ENCODE results near the gene IFNB1. TPM values are rescaled to one million over a fixed set of nuclear protein-coding genes. Genes with fewer than 3 reads are reported as not detected.

The IFNB1 gene
- total RNA-seq, 6 experiments from 2014 or later, result not detected

DNA sequence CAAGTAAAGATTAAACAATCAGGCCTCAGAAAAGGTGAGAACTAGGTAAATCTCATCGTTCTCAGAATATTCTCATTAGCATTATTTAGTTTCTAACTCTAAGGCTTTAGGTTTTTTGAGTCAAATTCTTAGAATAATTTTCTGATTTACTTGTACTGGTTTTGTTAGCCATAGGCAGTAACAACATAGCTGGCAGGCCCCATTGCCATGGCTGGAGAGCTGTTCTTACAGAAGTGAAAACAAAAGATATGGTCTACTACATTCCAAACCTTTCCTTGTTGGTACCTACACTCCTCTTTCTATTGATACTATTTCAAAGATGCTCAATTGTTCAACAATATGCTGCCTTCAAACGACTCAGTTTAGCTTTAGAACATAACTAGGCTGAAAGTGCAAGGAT lies 36.6 kb upstream of the IFNB1 start:
- intact Hi-C loops (cut with DNase I), result no loop called here
- no peak overlapping the region for H3K27ac ChIP-seq
- no peak overlapping the region for H3K4me3 ChIP-seq
- 42% methylated on average over 2 of the region's 2 CpGs for WGBS (ENCODE audit: insufficient coverage, low coverage, low lambda C conversion rate, missing lambda C conversion rate)
- no peaks in the 10 kb centered on the region for H3K9me3 ChIP-seq
- no peak for TF ChIP-seq POLR2A (IDR thresholded peaks at IDR 0.05)
- TF ChIP-seq, protein P1, sequence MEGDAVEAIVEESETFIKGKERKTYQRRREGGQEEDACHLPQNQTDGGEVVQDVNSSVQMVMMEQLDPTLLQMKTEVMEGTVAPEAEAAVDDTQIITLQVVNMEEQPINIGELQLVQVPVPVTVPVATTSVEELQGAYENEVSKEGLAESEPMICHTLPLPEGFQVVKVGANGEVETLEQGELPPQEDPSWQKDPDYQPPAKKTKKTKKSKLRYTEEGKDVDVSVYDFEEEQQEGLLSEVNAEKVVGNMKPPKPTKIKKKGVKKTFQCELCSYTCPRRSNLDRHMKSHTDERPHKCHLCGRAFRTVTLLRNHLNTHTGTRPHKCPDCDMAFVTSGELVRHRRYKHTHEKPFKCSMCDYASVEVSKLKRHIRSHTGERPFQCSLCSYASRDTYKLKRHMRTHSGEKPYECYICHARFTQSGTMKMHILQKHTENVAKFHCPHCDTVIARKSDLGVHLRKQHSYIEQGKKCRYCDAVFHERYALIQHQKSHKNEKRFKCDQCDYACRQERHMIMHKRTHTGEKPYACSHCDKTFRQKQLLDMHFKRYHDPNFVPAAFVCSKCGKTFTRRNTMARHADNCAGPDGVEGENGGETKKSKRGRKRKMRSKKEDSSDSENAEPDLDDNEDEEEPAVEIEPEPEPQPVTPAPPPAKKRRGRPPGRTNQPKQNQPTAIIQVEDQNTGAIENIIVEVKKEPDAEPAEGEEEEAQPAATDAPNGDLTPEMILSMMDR (IDR thresholded peaks at IDR 0.05), result no peak
- H3K36me3 ChIP-seq, result no peaks in the 10 kb centered on the region
- no peak for ATAC-seq
- no peak for DNase-seq
- no peaks in the 10 kb centered on the region for H3K4me1 ChIP-seq
- no peaks in the 10 kb centered on the region for H3K27me3 ChIP-seq

DNA sequence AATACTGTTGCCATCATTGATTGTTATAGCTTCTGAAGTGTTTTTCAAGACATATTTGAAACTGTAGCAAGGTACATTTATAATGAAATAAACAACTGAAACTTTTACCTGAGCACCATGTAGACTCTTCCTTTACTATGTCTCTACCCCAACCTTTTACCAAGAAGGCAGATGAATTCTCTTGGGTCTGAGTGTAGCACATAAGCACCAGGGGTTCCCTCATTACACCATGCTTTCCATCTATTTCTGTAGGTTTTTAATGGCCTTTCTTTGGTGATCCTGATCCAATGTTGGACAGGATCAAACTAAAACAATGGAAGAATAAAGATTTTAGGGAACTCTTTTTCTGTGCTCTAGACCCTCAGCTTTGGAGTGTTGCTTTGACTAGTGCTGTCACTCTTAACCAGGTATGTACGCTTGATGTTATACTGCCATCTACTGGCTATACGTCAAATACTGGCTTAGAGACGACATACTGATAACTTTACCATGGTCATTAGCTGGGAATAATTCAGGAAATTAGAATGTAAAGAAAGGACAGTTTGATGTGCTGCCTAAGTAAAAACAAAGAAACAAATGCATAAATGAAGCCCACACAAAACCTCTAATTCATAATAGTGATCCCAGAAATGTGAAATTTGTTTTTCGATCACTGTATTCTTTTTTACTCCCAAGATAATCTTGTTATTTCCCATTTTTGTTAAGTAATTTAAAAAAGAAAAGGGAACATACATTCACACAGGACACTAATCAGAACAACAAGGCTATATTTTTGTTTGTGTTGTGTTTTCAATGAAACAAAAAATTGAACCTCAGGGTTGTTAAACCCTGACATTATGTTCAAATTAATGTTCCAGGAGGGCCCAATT lies 33.2 kb upstream of the IFNB1 start:
- intact Hi-C loops (cut with DNase I), result no loop called here

DNA sequence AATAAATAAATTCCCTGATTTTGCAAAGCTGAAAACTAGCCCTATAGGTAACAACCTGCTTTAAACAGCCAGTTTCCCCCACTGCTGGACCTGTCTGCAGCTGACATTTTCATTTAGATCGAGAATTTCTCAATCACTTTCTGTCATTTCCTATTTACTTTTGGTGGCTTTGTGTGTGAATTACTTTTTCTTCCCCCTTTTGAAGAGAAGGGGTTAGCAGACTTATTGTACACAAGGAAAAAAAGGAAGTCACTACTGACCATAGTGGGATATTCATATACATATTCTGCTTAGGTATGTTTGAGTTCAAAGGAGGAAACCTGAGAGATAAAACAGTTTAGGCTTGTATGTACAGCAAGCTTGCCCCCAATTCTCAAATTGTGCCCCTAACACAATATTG lies 27.0 kb upstream of the IFNB1 start:
- WGBS (ENCODE audit: insufficient coverage, low coverage, low lambda C conversion rate, missing lambda C conversion rate), result 35% methylated on average over 1 of the region's 1 CpG
- intact Hi-C loops (cut with DNase I), result loop anchor here in 1 of 2 donors (10.0 kb wide), 1 partner anchor 1180 kb away; no protein-coding TSS in a partner anchor

More for the DNA sequence above, 33.2 kb upstream of the IFNB1 start:
- ATAC-seq (peak; percentile 85 to 95 (median 92)), DNase-seq (no peak)
- Histone ChIP-seq H3K27ac (no peak overlapping the region), H3K4me1 (no peaks in the 10 kb centered on the region), H3K27me3 (no peaks in the 10 kb centered on the region), H3K4me3 (no peak overlapping the region), H3K36me3 (no peaks in the 10 kb centered on the region), H3K9me3 (no peaks in the 10 kb centered on the region)
- TF ChIP-seq, protein P1 (IDR thresholded peaks at IDR 0.05), result peak; percentile 81 to 85 (median 82)
- TF ChIP-seq POLR2A (IDR thresholded peaks at IDR 0.05), result no peak
- 18% methylated on average over 4 of the region's 4 CpGs for WGBS (ENCODE audit: insufficient coverage, low coverage, low lambda C conversion rate, missing lambda C conversion rate)

DNA sequence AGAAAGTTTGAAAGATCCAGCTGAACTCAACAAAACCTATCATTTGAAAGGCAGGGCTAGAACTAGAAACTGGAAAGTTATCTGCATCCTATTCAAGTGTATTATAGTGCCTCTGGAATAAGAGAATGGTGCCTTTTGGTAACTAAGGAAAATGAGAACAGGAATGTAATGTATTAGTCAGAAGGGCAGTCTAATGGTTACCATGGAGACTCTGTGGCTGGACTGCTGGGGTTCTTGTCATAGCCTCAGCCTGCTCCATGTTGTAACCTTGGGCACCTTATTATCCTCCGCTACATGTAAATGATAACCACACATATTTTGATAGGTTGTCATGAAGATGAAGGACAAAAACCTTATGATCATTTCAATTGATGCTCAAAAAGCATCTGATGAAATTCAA lies 24.6 kb upstream of the IFNB1 start:
- no peak overlapping the region for H3K27ac ChIP-seq
- 100% methylated on average over 1 of the region's 1 CpG for WGBS (ENCODE audit: insufficient coverage, low coverage, low lambda C conversion rate, missing lambda C conversion rate)
- no peaks in the 10 kb centered on the region for H3K4me1 ChIP-seq
- ATAC-seq, result no peak
- TF ChIP-seq, protein P1 (IDR thresholded peaks at IDR 0.05), result no peak
- no peak for TF ChIP-seq POLR2A (IDR thresholded peaks at IDR 0.05)
- intact Hi-C loops (cut with DNase I), result loop anchor here in 1 of 2 donors (10.0 kb wide), 1 partner anchor 1178 kb away; no protein-coding TSS in a partner anchor
- no peaks in the 10 kb centered on the region for H3K9me3 ChIP-seq
- no peak for DNase-seq
- no peaks in the 10 kb centered on the region for H3K27me3 ChIP-seq
- H3K4me3 ChIP-seq, result no peak overlapping the region
- H3K36me3 ChIP-seq, result no peaks in the 10 kb centered on the region

More for the DNA sequence above, 27.0 kb upstream of the IFNB1 start:
- H3K27ac ChIP-seq, result no peak overlapping the region
- no peak for TF ChIP-seq POLR2A (IDR thresholded peaks at IDR 0.05)
- TF ChIP-seq, protein P1 (IDR thresholded peaks at IDR 0.05), result no peak
- no peaks in the 10 kb centered on the region for H3K4me1 ChIP-seq
- DNase-seq (no peak), ATAC-seq (peak in 1 of 4 donors; percentile 38)
- no peaks in the 10 kb centered on the region for H3K36me3 ChIP-seq
- H3K4me3 ChIP-seq, result no peak overlapping the region
- H3K27me3 ChIP-seq, result no peaks in the 10 kb centered on the region
- no peaks in the 10 kb centered on the region for H3K9me3 ChIP-seq

Data from right lobe of liver (tissue), 6 donors.